ENCODE measurements around the gene DRD4.

The DRD4 gene

DNA sequence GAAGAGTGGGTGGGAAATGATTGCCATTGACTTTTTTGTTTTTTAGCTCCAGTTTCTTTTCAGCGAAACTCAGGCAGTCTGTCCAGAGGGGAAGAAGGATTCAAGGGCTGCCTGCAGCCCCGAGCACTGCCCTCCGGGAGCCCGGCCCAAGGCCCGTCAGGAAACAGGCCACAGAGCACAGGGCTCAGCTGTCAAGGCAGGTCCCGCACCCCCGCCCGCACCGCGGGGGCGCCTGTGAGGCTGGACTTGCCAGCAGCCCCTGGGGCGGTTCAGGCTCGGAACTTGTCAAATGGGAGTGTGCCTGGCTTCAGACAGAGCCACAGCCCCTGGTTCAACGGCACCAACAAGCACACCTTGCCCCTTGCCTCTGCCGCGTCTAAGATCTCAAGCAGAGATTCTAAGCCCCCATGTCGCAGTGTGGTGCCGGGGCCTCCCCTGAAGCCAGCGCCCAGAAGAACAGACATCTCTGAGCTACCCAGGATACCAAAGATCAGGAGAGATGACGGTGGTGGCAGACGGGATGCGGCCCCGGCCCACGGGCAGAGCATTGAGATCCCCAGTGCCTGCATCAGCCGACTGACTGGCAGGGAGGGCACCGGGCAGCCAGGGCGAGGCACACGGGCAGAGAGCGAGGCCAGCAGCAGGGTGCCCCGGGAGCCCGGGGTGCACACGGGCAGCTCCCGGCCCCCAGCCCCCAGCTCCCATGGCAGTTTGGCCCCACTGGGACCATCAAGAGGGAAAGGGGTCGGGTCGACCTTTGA lies 29.9 kb upstream of the DRD4 start:
- no peak overlapping the region for H4K8ac ChIP-seq (ENCODE audit: low read length)
- no peak overlapping the region for H2AFZ ChIP-seq (ENCODE audit: low read depth, low read length)
- H3K4me1 ChIP-seq (ENCODE audit: control insufficient read depth, insufficient read depth, low read depth, low read length), result peaks cover 6% of the 10 kb centered on the region
- no peak overlapping the region for H3K27ac ChIP-seq (ENCODE audit: low read length, poor library complexity, severe bottlenecking)
- H3K36me3 ChIP-seq (ENCODE audit: control insufficient read depth in 1 of 2, insufficient read depth in 2 of 2, low read depth in 1 of 2, low read length in 2 of 2), result peaks cover 92 to 95% of the 10 kb centered on the region in 2 experiments
- no peak overlapping the region for H2BK120ac ChIP-seq (ENCODE audit: low read depth, low read length)
- H2BK15ac ChIP-seq (ENCODE audit: low read depth, poor library complexity, severe bottlenecking), result no peak overlapping the region
- no peak overlapping the region for H3K4ac ChIP-seq (ENCODE audit: low read depth in 1 of 2, low read length in 2 of 2)
- no peak overlapping the region for H3K4me2 ChIP-seq (ENCODE audit: low read length, poor library complexity, severe bottlenecking)
- H3K9me3 ChIP-seq (ENCODE audit: control insufficient read depth, low read length), result no peaks in the 10 kb centered on the region
- H2BK5ac ChIP-seq (ENCODE audit: low read depth, low read length, poor library complexity, severe bottlenecking), result no peak overlapping the region
- WGBS, result 96% methylated on average over 34 of the region's 35 CpGs
- H2BK12ac ChIP-seq (ENCODE audit: low read length in 2 of 2), result no peak overlapping the region
- no peaks in the 10 kb centered on the region for H3K27me3 ChIP-seq (ENCODE audit: control insufficient read depth in 1 of 2, insufficient read depth in 1 of 2, low read length in 2 of 2)
- no peak for DNase-seq
- H3K79me1 ChIP-seq (replicated peaks; ENCODE audit: low read length, poor library complexity, severe bottlenecking), result peaks cover 50% of the 10 kb centered on the region
- no peak overlapping the region for H3K18ac ChIP-seq (ENCODE audit: low read depth in 1 of 2, low read length in 2 of 2)
- H3K4me3 ChIP-seq (ENCODE audit: insufficient read depth in 1 of 2, low read depth in 1 of 2, low read length in 2 of 2), result no peak overlapping the region
- H3K9ac ChIP-seq (ENCODE audit: low read length), result no peak overlapping the region
- H3K23ac ChIP-seq (ENCODE audit: low read length in 2 of 2), result no peak overlapping the region
- peak overlapping the region; percentile 16 for H4K91ac ChIP-seq (ENCODE audit: low read length)
- no peak overlapping the region for H3K14ac ChIP-seq (ENCODE audit: low read length in 2 of 2)
- no peak overlapping the region for H2AK5ac ChIP-seq (ENCODE audit: low read length, severe bottlenecking)

DNA sequence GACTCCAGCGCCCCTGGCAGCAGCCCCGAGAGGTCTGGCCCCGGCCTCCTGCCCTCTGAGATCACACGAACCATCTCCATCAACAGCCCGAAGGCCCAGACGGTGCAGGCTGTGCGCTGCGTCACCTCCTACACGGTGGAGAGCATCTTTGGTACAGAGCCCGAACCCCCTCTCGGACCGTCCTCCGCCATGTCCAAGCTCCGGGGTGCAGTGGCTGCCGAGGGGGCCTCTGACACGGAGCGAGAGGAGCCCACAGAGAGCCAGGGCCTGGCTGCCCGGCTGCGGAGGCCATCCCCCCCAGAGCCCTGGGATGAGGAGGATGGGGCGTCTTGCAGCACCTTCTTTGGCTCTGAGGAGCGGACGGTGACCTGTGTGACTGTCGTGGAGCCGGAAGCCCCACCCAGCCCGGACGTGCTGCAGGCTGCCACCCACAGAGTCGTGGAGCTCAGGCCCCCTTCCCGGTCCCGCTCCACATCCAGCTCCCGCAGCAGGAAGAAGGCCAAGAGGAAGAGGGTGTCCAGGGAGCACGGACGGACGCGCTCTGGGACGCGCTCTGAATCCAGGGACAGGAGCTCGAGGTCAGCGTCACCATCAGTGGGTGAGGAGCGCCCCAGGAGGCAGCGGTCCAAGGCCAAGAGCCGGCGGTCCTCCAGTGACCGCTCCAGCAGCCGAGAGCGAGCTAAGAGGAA lies 29.0 kb upstream of the DRD4 start:
- 97% methylated on average over 45 of the region's 45 CpGs for WGBS
- Histone ChIP-seq H3K4me2 (ENCODE audit: low read length, poor library complexity, severe bottlenecking) (no peak overlapping the region), H3K9ac (ENCODE audit: low read length) (no peak overlapping the region), H3K4ac (ENCODE audit: low read depth in 1 of 2, low read length in 2 of 2) (no peak overlapping the region), H3K4me1 (ENCODE audit: control insufficient read depth, insufficient read depth, low read depth, low read length) (peaks cover 9% of the 10 kb centered on the region), H2AK5ac (ENCODE audit: low read length, severe bottlenecking) (no peak overlapping the region), H3K9me3 (ENCODE audit: control insufficient read depth, low read length) (no peaks in the 10 kb centered on the region), H4K8ac (ENCODE audit: low read length) (no peak overlapping the region), H2BK5ac (ENCODE audit: low read depth, low read length, poor library complexity, severe bottlenecking) (no peak overlapping the region), H3K27ac (ENCODE audit: low read length, poor library complexity, severe bottlenecking) (no peak overlapping the region), H3K27me3 (ENCODE audit: control insufficient read depth in 1 of 2, insufficient read depth in 1 of 2, low read length in 2 of 2) (no peaks in the 10 kb centered on the region), H2BK12ac (ENCODE audit: low read length in 2 of 2) (no peak overlapping the region), H3K14ac (ENCODE audit: low read length in 2 of 2) (no peak overlapping the region), H3K18ac (ENCODE audit: low read depth in 1 of 2, low read length in 2 of 2) (no peak overlapping the region), H3K23ac (ENCODE audit: low read length in 2 of 2) (no peak overlapping the region), H4K91ac (ENCODE audit: low read length) (no peak overlapping the region), H3K79me1 (replicated peaks; ENCODE audit: low read length, poor library complexity, severe bottlenecking) (peaks cover 49% of the 10 kb centered on the region), H3K36me3 (ENCODE audit: control insufficient read depth in 1 of 2, insufficient read depth in 2 of 2, low read depth in 1 of 2, low read length in 2 of 2) (peaks cover 93 to 96% of the 10 kb centered on the region in 2 experiments), H2AFZ (ENCODE audit: low read depth, low read length) (no peak overlapping the region), H2BK120ac (ENCODE audit: low read depth, low read length) (no peak overlapping the region), H3K4me3 (ENCODE audit: insufficient read depth in 1 of 2, low read depth in 1 of 2, low read length in 2 of 2) (no peak overlapping the region), H2BK15ac (ENCODE audit: low read depth, poor library complexity, severe bottlenecking) (no peak overlapping the region)
- no peak for DNase-seq

DNA sequence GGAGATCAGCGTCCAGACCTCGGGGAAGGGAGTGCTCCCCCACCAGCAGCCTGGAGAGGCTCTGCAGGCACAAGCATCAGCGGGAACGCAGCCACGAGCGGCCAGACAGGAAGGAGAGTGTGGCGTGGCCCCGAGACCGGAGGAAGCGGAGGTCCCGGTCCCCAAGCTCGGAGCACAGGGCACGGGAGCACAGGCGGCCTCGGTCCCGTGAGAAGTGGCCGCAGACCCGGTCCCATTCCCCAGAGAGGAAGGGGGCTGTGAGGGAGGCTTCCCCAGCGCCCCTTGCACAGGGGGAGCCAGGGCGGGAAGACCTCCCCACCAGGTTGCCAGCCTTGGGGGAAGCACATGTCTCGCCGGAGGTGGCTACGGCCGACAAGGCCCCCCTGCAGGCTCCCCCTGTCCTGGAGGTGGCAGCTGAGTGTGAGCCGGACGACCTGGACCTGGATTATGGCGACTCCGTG lies 28.2 kb upstream of the DRD4 start:
- Histone ChIP-seq H2BK15ac (ENCODE audit: low read depth, poor library complexity, severe bottlenecking) (no peak overlapping the region), H3K4me1 (ENCODE audit: control insufficient read depth, insufficient read depth, low read depth, low read length) (peaks cover 15% of the 10 kb centered on the region), H3K27ac (ENCODE audit: low read length, poor library complexity, severe bottlenecking) (no peak overlapping the region), H2BK120ac (ENCODE audit: low read depth, low read length) (no peak overlapping the region), H3K18ac (ENCODE audit: low read depth in 1 of 2, low read length in 2 of 2) (no peak overlapping the region), H3K4ac (ENCODE audit: low read depth in 1 of 2, low read length in 2 of 2) (no peak overlapping the region), H4K8ac (ENCODE audit: low read length) (no peak overlapping the region), H3K79me1 (replicated peaks; ENCODE audit: low read length, poor library complexity, severe bottlenecking) (peaks cover 48% of the 10 kb centered on the region), H3K4me2 (ENCODE audit: low read length, poor library complexity, severe bottlenecking) (no peak overlapping the region), H2BK5ac (ENCODE audit: low read depth, low read length, poor library complexity, severe bottlenecking) (no peak overlapping the region), H3K36me3 (ENCODE audit: control insufficient read depth in 1 of 2, insufficient read depth in 2 of 2, low read depth in 1 of 2, low read length in 2 of 2) (peaks cover 92 to 96% of the 10 kb centered on the region in 2 experiments), H3K9ac (ENCODE audit: low read length) (no peak overlapping the region), H3K4me3 (ENCODE audit: insufficient read depth in 1 of 2, low read depth in 1 of 2, low read length in 2 of 2) (no peak overlapping the region), H3K27me3 (ENCODE audit: control insufficient read depth in 1 of 2, insufficient read depth in 1 of 2, low read length in 2 of 2) (no peaks in the 10 kb centered on the region), H2BK12ac (ENCODE audit: low read length in 2 of 2) (no peak overlapping the region), H2AFZ (ENCODE audit: low read depth, low read length) (no peak overlapping the region), H3K9me3 (ENCODE audit: control insufficient read depth, low read length) (no peaks in the 10 kb centered on the region), H3K23ac (ENCODE audit: low read length in 2 of 2) (no peak overlapping the region), H2AK5ac (ENCODE audit: low read length, severe bottlenecking) (no peak overlapping the region), H3K14ac (ENCODE audit: low read length in 2 of 2) (no peak overlapping the region), H4K91ac (ENCODE audit: low read length) (no peak overlapping the region)
- WGBS, result 91% methylated on average over 28 of the region's 28 CpGs
- no peak for DNase-seq

DNA sequence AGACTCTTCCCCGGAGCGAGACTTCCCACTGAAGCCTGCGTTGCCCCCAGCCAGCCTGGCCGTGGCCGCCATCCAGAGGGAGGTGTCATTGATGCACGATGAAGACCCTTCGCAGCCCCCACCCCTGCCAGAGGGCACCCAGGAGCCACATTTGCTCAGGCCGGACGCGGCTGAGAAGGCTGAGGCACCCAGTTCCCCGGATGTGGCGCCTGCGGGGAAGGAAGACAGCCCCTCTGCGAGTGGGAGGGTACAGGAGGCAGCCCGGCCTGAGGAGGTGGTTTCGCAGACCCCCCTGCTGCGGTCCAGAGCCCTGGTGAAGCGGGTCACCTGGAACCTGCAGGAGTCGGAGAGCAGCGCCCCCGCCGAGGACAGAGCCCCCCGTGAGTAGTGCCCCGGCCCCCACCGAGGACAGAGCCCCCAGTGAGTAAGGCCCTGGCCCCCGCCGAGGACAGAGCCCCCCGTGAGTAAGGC lies 27.7 kb upstream of the DRD4 start:
- Histone ChIP-seq H3K27ac (ENCODE audit: low read length, poor library complexity, severe bottlenecking) (no peak overlapping the region), H3K18ac (ENCODE audit: low read depth in 1 of 2, low read length in 2 of 2) (no peak overlapping the region), H3K4me3 (ENCODE audit: insufficient read depth in 1 of 2, low read depth in 1 of 2, low read length in 2 of 2) (no peak overlapping the region), H3K4me1 (ENCODE audit: control insufficient read depth, insufficient read depth, low read depth, low read length) (peaks cover 20% of the 10 kb centered on the region), H2BK5ac (ENCODE audit: low read depth, low read length, poor library complexity, severe bottlenecking) (no peak overlapping the region), H4K91ac (ENCODE audit: low read length) (no peak overlapping the region), H4K8ac (ENCODE audit: low read length) (no peak overlapping the region), H3K23ac (ENCODE audit: low read length in 2 of 2) (no peak overlapping the region), H3K4me2 (ENCODE audit: low read length, poor library complexity, severe bottlenecking) (no peak overlapping the region), H3K27me3 (ENCODE audit: control insufficient read depth in 1 of 2, insufficient read depth in 1 of 2, low read length in 2 of 2) (no peaks in the 10 kb centered on the region), H2BK15ac (ENCODE audit: low read depth, poor library complexity, severe bottlenecking) (no peak overlapping the region), H3K14ac (ENCODE audit: low read length in 2 of 2) (no peak overlapping the region), H3K9ac (ENCODE audit: low read length) (no peak overlapping the region), H2AFZ (ENCODE audit: low read depth, low read length) (no peak overlapping the region), H2AK5ac (ENCODE audit: low read length, severe bottlenecking) (no peak overlapping the region), H2BK120ac (ENCODE audit: low read depth, low read length) (no peak overlapping the region), H2BK12ac (ENCODE audit: low read length in 2 of 2) (no peak overlapping the region), H3K9me3 (ENCODE audit: control insufficient read depth, low read length) (no peaks in the 10 kb centered on the region), H3K36me3 (ENCODE audit: control insufficient read depth in 1 of 2, insufficient read depth in 2 of 2, low read depth in 1 of 2, low read length in 2 of 2) (peaks cover 86 to 97% of the 10 kb centered on the region in 2 experiments), H3K79me1 (replicated peaks; ENCODE audit: low read length, poor library complexity, severe bottlenecking) (peaks cover 48% of the 10 kb centered on the region), H3K4ac (ENCODE audit: low read depth in 1 of 2, low read length in 2 of 2) (no peak overlapping the region)
- 93% methylated on average over 28 of the region's 28 CpGs for WGBS
- no peak for DNase-seq
